ENCODE data around the gene H2AZ2. TPM values are rescaled to one million over a fixed set of nuclear protein-coding genes. Genes with fewer than 3 reads are reported as not detected.
A peak's percentile ranks its signal among the peaks of the same experiment; 100 is the strongest.
"Not testable (repeated sequence)": the region's sequence is repeated elsewhere in the genome, so short reads cannot be mapped to it uniquely, and the experiment has no call there.

H2AZ2 gene
- total and polyA plus RNA-seq, 2 donors from 2014 or later, result 121 to 140 TPM

GRCh38 chr7:44872787-44873186, 24.9 kb upstream of the H2AZ2 start:
- Histone ChIP-seq H3K4me1 (ENCODE audit: control insufficient read depth in 2 of 3, insufficient read depth in 2 of 3, low read depth in 1 of 3, low read length in 3 of 3) (no peaks in the 10 kb centered on the region), H3K9me3 (ENCODE audit: control insufficient read depth in 2 of 3, insufficient read depth in 1 of 3, low read length in 3 of 3) (no peaks in the 10 kb centered on the region), H3K4me3 (ENCODE audit: low read length in 3 of 3) (no peak overlapping the region), H3K27me3 (ENCODE audit: control insufficient read depth, insufficient read depth, low read length) (no peaks in the 10 kb centered on the region), H3K9ac (ENCODE audit: low read length in 3 of 3) (no peak overlapping the region), H3K27ac (ENCODE audit: low read depth in 2 of 2, low read length in 2 of 2) (no peak overlapping the region), H3K36me3 (ENCODE audit: control insufficient read depth in 2 of 3, insufficient read depth in 3 of 3, low read length in 3 of 3) (no peaks in the 10 kb centered on the region)
- DNase-seq, result no peak
- intact Hi-C loops (cut with DNase I), result no loop called here
- TF ChIP-seq CTCF (IDR thresholded peaks at IDR 0.05; ENCODE audit: borderline replicate concordance, extremely low read depth, insufficient read depth), result no peak
- no peak for FAIRE-seq

- intact Hi-C loops (cut with DNase I); H3K4me1 ChIP-seq (ENCODE audit: control insufficient read depth in 2 of 3, insufficient read depth in 2 of 3, low read depth in 1 of 3, low read length in 3 of 3); H3K27ac ChIP-seq (ENCODE audit: low read depth in 2 of 2, low read length in 2 of 2); H3K9me3 ChIP-seq (ENCODE audit: control insufficient read depth in 2 of 3, insufficient read depth in 1 of 3, low read length in 3 of 3); H3K9ac ChIP-seq (ENCODE audit: low read length in 3 of 3); FAIRE-seq; H3K4me3 ChIP-seq (ENCODE audit: low read length in 3 of 3); H3K36me3 ChIP-seq (ENCODE audit: control insufficient read depth in 2 of 3, insufficient read depth in 3 of 3, low read length in 3 of 3); H3K27me3 ChIP-seq (ENCODE audit: control insufficient read depth, insufficient read depth, low read length): not testable (repeated sequence)
- DNase-seq, result peak in 1 of 5 donors; percentile 61
Observed at GRCh38 chr7:44871918-44872317, 24.0 kb upstream of the H2AZ2 start.

DNA sequence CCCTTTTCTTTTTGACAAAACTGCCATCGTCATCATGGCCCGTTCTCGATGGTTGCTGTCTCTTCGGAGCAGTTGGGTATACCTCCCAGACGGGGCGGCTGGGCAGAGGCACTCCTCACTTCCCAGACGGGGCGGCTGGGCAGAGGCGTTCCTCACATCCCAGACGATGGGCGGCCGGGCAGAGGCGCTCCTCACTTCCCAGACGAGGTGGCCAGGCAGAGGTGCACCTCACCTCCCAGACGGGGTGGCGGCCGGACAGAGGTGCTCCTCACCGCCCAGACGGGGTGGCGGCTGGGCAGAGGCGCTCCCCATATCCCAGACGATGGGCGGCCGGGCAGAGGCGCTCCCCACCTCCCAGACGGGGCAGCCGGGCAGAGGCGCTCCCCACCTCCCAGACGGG, 22.9 kb upstream of the H2AZ2 start:
- H3K27me3 ChIP-seq (ENCODE audit: control insufficient read depth, insufficient read depth, low read length); H3K36me3 ChIP-seq (ENCODE audit: control insufficient read depth in 2 of 3, insufficient read depth in 3 of 3, low read length in 3 of 3); H3K4me1 ChIP-seq (ENCODE audit: control insufficient read depth in 2 of 3, insufficient read depth in 2 of 3, low read depth in 1 of 3, low read length in 3 of 3); H3K9ac ChIP-seq (ENCODE audit: low read length in 3 of 3); H3K9me3 ChIP-seq (ENCODE audit: control insufficient read depth in 2 of 3, insufficient read depth in 1 of 3, low read length in 3 of 3); H3K4me3 ChIP-seq (ENCODE audit: low read length in 3 of 3); intact Hi-C loops (cut with DNase I); H3K27ac ChIP-seq (ENCODE audit: low read depth in 2 of 2, low read length in 2 of 2); FAIRE-seq: not testable (repeated sequence)
- peak in 1 of 5 donors; percentile 62 for DNase-seq

DNA sequence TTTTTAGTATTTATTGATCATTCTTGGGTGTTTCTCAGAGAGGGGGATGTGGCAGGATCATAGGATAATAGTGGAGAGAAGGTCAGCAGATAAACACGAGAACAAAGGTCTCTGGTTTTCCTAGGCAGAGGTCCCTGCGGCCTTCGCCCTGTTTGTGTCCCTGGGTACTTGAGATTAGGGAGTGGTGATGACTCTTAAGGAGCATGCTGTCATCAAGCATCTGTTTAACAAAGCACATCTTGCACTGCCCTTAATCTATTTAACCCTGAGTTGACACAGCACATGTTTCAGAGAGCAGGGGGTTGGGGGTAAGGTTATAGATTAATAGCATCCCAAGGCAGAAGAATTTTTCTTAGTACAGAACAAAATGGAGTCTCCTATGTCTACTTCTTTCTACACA, 22.4 kb upstream of the H2AZ2 start:
- H3K4me1 ChIP-seq (ENCODE audit: control insufficient read depth in 2 of 3, insufficient read depth in 2 of 3, low read depth in 1 of 3, low read length in 3 of 3); H3K27ac ChIP-seq (ENCODE audit: low read depth in 2 of 2, low read length in 2 of 2); H3K9ac ChIP-seq (ENCODE audit: low read length in 3 of 3); DNase-seq; H3K4me3 ChIP-seq (ENCODE audit: low read length in 3 of 3); intact Hi-C loops (cut with DNase I); H3K36me3 ChIP-seq (ENCODE audit: control insufficient read depth in 2 of 3, insufficient read depth in 3 of 3, low read length in 3 of 3); H3K27me3 ChIP-seq (ENCODE audit: control insufficient read depth, insufficient read depth, low read length); H3K9me3 ChIP-seq (ENCODE audit: control insufficient read depth in 2 of 3, insufficient read depth in 1 of 3, low read length in 3 of 3); FAIRE-seq: not testable (repeated sequence)

GRCh38 chr7:44867073-44867995, 19.4 kb upstream of the H2AZ2 start:
- no peak overlapping the region for H3K4me3 ChIP-seq (ENCODE audit: low read length in 3 of 3)
- H3K36me3 ChIP-seq (ENCODE audit: control insufficient read depth in 2 of 3, insufficient read depth in 3 of 3, low read length in 3 of 3), result no peaks in the 10 kb centered on the region
- H3K9ac ChIP-seq (ENCODE audit: low read length in 3 of 3), result no peak overlapping the region
- H3K27me3 ChIP-seq (ENCODE audit: control insufficient read depth, insufficient read depth, low read length), result no peaks in the 10 kb centered on the region
- FAIRE-seq (no peak), DNase-seq (no peak)
- no peaks in the 10 kb centered on the region for H3K4me1 ChIP-seq (ENCODE audit: control insufficient read depth in 2 of 3, insufficient read depth in 2 of 3, low read depth in 1 of 3, low read length in 3 of 3)
- no peak for TF ChIP-seq CTCF (IDR thresholded peaks at IDR 0.05; ENCODE audit: borderline replicate concordance, extremely low read depth, insufficient read depth)
- H3K27ac ChIP-seq (ENCODE audit: low read depth in 2 of 2, low read length in 2 of 2), result no peak overlapping the region
- no peaks in the 10 kb centered on the region for H3K9me3 ChIP-seq (ENCODE audit: control insufficient read depth in 2 of 3, insufficient read depth in 1 of 3, low read length in 3 of 3)
- intact Hi-C loops (cut with DNase I), result no loop called here

GRCh38 chr7:44861949-44862348, 14.1 kb upstream of the H2AZ2 start:
- H3K27ac ChIP-seq (ENCODE audit: low read depth in 2 of 2, low read length in 2 of 2); H3K27me3 ChIP-seq (ENCODE audit: control insufficient read depth, insufficient read depth, low read length); H3K9ac ChIP-seq (ENCODE audit: low read length in 3 of 3); H3K4me3 ChIP-seq (ENCODE audit: low read length in 3 of 3); H3K4me1 ChIP-seq (ENCODE audit: control insufficient read depth in 2 of 3, insufficient read depth in 2 of 3, low read depth in 1 of 3, low read length in 3 of 3); FAIRE-seq; DNase-seq; H3K9me3 ChIP-seq (ENCODE audit: control insufficient read depth in 2 of 3, insufficient read depth in 1 of 3, low read length in 3 of 3); H3K36me3 ChIP-seq (ENCODE audit: control insufficient read depth in 2 of 3, insufficient read depth in 3 of 3, low read length in 3 of 3); intact Hi-C loops (cut with DNase I): not testable (repeated sequence)

Data from kidney (tissue), 14 donors.